Measurements from ENCODE around the gene TOR1AIP1.
"Not testable (repeated sequence)": the region's sequence is repeated elsewhere in the genome, so short reads cannot be mapped to it uniquely, and the experiment has no call there.

Gene TOR1AIP1, protein sequence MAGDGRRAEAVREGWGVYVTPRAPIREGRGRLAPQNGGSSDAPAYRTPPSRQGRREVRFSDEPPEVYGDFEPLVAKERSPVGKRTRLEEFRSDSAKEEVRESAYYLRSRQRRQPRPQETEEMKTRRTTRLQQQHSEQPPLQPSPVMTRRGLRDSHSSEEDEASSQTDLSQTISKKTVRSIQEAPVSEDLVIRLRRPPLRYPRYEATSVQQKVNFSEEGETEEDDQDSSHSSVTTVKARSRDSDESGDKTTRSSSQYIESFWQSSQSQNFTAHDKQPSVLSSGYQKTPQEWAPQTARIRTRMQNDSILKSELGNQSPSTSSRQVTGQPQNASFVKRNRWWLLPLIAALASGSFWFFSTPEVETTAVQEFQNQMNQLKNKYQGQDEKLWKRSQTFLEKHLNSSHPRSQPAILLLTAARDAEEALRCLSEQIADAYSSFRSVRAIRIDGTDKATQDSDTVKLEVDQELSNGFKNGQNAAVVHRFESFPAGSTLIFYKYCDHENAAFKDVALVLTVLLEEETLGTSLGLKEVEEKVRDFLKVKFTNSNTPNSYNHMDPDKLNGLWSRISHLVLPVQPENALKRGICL

DNA sequence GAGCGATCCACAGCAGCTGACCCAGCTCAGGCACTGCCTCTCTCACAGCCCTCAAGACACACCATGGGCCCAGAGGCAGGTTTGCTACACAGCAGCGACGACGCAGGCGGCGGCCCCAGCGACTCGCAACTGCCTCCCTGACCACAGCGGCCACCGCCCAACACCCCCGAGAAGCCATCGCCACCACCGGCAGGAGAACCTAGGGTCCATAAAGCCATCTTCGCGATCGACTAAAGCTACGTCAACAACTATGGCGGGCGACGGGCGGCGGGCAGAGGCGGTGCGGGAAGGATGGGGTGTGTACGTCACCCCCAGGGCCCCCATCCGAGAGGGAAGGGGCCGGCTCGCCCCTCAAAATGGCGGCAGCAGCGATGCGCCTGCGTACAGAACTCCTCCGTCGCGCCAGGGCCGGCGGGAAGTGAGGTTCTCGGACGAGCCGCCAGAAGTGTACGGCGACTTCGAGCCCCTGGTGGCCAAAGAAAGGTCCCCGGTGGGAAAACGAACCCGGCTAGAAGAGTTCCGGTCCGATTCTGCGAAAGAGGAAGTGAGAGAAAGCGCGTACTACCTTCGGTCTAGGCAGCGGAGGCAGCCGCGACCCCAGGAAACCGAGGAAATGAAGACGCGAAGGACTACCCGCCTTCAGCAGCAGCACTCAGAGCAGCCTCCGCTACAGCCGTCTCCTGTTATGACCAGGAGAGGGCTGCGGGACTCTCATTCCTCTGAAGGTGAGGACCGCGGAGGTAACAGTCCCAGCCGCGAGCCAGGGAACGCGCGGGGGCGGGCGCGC lies at the start of gene TOR1AIP1:
Gene TOR1AIP1, plus strand, starts transcription at position 33 of the 787 bp plus-strand sequence. Its CDS starts 218 bp downstream, at position 251.
- peak; percentile 93 for DNase-seq

DNA sequence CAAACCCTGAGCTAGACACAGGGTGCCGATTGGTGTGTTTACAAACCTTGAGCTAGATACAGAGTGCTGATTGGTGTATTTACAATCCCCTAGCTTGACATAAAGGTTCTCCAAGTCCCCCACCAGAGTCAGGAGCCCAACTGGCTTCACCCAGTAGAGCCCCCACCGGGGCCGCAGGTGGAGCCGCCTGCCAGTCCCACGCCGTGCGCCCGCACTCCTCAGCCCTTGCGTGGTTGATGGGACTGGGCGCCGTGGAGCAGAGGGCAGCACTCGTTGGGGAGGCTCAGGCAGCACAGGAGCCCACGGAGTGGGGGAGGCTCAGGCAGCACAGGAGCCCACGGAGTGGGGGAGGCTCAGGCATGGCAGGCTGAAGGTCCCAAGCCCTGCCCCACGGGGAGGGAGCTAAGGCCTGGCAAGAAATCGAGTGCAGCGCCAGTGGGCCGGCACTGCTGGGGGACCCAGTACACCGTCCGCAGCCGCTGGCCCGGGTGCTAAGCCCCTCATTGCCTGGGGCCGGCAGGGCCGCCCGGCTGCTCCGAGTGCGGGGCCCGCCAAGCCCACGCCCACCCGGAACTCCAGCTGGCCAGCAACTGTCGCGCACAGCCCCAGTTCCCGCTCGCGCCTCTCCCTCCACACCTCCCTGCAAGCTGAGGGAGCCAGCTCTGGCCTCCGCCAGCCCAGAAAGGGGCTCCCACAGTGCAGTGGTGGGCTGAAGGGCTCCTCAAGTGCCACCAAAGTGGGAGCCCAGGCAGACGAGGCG lies 45.2 kb upstream of the TOR1AIP1 start:
- DNase-seq: not testable (repeated sequence)

DNA sequence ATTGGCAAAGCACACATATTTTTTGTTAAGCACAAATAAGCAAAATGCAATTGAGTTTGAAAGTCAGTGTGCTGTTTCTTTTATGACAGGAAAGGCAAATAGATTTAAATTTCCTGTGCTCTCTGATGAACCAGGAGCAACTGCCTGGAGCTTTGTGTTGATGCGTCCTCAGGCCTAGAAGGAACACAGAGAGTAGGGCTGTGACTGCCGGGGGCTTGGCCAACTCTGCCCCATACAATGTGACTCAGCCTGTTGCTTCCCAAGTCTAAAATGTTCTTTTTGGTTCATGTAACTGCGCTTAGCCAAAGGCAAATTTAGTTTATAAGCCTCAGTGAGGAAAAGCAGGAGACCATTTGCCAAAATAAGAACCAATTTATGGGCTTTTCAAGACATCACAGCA lies 42.0 kb upstream of the TOR1AIP1 start:
- no peak for DNase-seq

DNA sequence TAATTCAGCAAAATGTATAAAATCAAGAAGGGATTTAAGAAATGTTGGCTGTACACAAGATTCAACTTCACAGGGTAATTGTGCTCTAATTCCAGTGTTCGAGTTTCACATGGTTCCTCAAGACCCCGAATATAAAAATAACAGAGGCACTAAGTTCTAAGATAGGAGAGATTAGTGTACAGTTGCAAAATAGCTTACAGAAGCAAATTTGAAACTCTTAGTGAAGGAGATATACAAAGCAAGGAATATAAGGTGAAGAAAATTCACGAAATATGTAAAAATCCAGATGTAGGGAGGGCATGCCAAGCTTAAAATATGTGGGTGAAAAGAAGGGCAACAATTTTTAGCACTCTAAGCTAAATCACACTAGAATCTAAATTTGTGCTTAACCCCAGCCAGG lies 33.9 kb upstream of the TOR1AIP1 start:
- no peak for DNase-seq

DNA sequence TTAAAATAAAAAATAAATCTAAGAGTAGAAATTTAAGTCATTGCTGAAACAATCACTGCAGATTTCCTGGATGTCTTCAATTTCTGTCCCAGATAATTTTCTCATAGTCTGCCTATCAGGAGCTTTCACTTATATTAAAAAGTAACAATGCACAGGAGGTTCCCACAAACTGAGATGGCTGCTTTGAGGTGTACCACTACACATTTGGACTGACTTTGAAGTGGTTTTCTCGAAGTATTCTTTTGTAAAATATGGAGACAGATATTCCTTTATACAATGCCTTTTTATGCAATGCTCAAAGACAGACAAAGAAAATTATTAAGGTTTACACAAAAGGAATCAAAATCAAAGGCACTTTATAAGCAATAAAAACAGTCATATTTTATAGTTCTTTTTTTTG lies 29.0 kb upstream of the TOR1AIP1 start:
- DNase-seq: no peak

DNA sequence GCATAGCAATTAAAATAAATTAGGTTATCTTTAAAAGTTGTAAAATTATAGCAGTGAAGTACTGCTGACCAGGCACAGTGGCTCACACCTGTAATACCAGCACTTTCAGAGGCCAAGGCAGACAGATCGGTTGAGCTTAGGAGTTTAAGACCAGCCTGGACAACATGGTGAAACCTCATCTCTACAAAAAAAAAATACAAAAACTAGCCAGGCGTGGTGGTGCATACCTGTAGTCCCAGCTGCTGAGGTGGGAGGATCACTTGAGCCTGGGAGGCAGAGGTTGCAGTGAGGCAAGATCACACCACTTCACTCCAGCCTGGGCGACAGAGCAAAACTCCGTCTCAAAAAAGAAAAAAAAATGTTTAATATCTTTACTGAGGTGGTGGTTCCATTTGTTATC lies 26.3 kb upstream of the TOR1AIP1 start:
- DNase-seq: not testable (repeated sequence)

DNA sequence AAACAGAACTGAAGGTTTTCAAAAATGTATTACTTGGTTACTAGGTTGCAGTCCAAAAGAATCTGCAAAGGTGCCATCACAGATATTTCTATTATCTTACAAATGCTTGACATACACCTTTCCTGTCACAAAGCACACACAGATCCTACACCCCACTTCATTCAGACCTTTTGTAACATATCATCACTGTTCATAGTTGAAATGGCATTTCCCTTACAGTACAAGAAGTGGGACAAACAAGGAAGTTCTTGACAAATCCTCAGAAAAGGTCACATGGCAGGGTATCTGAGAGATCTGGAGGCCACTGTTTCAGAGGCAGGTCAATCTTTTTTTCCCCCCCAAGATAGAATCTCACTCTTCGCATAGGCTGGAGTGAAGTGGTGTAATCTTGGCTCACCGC lies 25.8 kb upstream of the TOR1AIP1 start:
- no peak for DNase-seq

DNA sequence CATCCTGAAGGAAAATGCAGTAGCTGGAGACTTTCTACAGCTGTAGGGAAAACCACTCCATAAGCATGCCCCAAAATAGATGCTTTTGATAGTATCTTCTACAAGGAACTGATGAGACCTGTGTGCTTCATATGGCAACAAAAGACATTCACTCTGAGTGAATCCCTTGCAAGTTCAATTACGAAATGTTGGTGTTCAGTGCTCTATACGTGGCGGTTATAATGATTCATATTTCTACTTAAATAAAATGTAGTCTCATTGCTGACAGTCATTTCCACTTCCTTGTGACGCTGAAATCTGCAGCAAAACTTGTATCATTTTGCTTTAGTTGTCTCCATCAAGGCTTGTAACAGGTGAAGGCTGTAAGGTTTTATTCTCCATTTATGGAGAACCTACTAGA lies 25.1 kb upstream of the TOR1AIP1 start:
- DNase-seq: no peak

DNA sequence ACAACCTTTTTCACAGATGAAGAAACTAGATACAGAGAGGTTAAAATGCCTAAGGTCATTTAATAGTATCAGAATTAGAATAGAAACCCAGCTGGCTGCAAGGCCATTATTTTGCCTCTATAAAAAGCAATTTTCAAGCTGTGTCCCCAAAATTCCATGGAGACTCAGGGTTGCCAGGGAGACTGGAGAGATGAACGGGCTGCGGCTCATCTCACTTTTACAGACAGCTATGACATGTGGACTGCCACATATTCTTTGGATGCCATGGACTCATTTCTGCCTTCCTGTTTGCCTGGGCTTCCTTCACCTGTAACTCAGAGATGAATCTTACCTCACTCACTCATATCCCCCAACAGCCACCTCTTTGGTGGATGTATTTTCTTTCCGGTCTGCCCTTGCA lies 21.4 kb upstream of the TOR1AIP1 start:
- no peak for DNase-seq

DNA sequence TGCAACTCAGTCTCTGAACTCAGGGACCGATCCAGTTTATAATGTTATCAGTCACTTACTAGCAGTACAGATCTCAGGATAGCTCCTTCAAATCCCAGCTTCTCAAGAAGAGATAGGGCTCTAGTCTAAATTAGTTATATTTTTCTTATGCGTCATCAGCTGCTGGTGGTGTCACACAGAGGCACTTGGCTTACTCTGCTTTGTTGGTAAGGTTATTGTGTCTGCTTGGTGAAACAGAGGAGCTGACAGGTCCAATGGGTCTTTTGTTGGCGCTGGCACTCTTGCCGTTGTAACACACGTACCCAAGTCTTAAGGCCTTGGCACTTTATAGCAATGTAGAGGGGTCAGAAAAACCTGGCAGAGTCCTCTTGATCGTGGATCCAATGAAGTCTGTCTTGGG lies 16.7 kb upstream of the TOR1AIP1 start:
- DNase-seq: no peak

DNA sequence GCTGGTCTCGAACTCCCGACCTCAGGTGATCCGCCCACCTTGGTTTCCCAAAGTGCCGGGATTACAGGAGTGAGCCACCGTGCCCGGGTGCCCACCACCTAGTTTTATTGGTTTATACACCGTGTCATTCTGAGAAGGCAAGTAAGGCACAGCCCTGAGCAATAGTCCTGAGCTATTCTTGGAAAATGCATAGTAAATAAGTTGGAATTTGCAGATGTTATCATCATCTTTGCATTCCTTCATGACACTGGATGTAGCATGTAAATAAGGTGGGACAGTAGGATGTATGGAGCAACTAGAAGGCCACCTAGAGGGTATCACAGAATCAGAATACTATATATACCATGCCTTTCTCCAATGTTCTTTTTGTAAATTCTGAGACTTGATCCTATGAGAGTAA lies 15.5 kb upstream of the TOR1AIP1 start:
- DNase-seq: no peak

DNA sequence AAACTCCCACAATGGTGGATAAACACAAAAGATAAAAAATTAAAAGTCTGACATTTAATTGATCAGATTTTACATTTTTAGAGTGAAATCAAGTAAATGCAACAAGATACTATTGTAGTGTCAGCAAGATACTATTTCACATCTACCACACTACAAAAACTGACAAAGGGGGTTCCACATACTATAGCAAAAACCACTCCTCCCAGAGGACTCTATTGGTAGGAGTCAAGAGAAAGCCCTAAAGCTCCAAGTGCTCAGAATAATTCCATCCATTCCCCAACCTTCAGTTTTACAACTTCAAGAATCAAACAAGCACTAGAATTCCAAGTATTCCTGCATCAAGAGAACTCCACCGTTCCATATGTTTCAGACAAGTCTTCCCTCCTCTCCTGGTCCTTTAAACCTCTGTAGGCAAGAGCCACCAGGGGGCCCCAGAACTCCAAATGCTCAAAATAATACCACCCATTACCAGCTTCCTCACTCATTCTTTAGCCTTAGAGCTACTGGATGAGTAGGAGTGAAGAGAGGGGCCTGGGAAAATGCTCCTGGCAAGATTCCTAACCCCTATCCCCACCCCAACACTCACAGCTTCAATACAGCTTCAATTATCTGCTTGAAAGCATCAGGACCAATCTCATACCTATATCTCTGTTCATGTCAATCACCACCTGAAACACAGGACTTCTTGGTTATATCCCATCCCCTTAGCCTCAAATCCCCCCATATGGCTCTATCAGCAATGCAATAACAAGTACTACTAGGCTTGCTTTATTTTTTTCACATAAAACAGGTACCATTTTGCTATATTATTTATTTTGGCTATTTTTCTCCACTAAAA lies 14.4 kb upstream of the TOR1AIP1 start:
- DNase-seq: peak; percentile 31

DNA sequence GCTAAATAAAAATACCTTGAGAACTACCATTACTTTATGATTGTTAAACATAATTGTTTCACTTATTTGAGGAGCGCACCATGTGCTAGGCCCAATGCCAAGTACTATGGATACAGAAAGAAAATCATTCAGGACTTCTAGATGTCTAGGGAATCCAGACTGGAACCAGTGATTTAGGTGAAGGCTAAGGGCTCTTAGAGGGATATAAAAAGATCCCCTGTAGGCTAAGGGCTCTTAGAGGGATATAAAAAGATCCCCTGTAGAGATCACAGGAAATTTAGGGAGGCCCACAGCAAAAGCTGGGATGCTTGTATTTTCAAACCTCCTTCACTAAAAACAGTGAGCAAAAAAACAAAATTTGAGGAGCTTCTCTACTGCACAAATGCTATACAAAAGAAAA lies 11.2 kb upstream of the TOR1AIP1 start:
- no peak for DNase-seq

DNA sequence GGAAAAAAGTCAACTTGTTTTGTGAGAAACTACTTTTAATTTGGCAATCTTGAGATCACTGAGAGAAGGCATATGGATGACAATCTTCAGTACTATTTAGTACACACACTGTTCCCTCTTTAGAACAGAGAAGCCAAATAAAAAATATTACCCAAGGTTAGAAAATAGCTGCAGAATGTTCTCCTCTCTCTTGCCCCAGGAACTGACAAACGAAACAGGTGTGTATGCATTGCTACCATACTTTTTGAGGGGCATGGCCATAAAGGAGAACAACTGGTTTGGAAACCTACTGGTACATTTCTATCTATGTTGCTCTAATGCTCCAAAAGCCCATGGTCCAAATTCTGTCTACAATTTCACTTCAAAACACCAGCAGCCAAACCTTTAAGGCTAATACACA lies 10.1 kb upstream of the TOR1AIP1 start:
- DNase-seq: no peak

DNA sequence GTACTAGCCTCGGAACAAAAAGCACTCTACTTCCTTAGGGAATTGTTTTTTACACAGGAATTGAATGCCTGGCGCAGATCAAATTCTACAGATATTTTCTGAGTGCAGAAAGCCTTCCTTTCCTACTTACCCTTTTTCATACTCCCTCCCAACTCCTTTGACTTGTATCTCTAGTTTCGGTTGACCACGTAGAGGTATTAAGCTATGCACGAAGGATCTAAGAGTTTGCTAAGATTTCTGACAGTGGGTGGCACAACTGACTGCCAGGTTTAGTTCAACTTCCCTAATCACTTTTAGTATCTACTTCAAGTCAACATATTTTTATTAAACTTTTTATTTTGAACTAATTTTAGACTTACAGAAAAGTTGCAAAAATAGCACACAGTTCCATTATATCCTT lies 9.5 kb upstream of the TOR1AIP1 start:
- no peak for DNase-seq

DNA sequence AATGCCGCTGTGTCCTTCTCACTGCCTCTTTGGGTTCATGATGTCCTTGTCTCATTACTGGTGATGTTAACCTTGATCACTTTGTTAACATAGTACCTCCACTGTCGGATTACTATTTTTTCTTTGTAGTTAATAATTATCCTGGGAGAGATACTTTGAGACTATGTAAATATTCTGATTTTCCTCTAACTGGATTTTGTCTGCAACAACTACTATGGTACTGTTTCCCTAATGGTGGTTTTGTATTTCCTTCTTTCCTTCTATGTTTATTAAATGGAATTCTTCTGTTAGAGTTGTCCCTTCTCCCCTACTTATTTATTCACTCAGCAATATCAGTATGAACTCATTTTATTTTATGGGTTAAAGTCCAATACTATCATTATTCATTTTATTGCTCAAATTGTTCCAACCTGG lies 8.6 kb upstream of the TOR1AIP1 start:
- DNase-seq: no peak

DNA sequence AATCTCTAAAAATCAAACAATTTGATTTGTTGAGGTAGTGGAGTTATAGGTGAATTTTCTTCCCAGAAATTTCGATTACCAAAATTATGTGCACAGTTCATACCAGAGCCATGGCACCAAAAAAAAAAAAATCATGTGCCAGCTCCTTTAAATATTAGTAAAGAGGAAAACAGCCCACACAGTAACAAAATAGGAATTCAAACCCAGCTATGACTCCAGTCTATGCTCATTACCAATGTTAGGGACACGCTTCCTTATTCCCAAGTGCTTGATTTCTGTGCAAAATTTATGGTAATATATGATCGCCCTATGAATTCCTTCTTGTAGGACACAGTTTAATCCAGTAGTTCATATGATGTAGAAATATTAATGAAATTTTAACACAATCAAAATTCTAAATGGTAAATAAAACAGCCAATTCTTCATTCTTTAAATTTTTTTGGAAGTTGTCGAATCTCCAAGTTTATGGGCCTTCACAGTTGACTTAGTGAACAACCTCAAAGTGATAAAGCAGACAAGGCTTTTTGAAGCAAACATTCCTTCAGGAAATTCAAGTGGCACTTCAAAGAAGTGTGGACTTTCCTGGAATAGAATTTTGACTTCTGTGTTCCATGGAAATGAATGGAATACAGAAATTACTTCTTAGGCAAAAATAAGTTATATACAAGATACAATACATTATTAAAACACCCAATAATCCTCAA lies 6.3 kb upstream of the TOR1AIP1 start:
- no peak for DNase-seq

DNA sequence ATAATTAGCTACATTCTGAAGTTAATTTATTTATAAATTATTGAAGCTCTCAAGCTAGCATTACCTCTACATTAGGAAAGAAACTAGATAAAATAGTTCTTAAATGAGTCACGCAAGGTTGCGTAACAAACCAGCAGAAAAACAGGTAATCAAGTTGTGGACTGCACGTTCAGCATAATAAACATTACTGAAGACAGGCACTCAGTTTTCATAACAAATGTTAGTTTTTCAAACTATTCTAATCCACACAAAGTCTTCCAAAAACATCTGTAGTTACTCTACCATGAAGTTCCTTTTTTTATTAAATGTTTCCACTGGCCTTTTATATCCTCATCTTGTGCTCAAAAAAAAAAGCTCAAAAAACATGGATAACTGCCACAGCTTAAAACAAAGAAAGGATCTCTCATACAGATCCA lies 5.8 kb upstream of the TOR1AIP1 start:
- DNase-seq: no peak

DNA sequence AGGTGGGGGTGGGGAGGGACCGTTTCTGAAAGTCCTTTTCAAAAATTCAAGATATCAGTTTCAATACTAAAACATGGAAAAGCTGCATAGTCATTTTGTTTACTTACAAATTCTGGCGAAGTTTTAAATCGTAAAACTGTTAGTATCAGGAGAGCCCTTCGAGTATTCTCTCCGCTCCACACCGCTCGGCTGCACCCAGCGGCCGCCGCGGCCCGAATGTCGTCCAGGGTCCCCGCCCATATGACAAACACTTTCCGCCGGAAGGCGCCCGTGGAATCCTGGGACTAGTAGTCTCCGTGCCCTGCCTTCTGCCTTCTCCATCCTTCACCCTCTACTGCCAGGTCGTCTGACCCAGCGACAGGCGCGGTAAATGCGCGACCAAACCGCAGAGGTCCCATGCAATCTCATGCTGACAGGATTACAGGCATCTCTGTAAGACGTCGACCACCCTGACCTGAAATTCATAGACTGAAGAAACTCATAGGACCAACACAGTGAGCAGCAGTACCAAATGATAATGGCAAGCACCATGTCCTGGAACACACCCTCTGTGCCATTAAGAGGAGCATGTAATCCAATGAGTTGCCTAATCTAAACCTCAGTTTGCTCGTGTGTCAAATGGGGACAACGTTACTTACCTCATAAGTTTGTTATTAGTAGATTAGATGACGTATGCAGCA lies 4.4 kb upstream of the TOR1AIP1 start, which contains the start of gene TOR1AIP2:
Gene TOR1AIP2, minus strand, starts transcription at position 218 of the 680 bp plus-strand sequence. CDS start 25,138 bp downstream, outside the sequence.
- peak; percentile 82 for DNase-seq

DNA sequence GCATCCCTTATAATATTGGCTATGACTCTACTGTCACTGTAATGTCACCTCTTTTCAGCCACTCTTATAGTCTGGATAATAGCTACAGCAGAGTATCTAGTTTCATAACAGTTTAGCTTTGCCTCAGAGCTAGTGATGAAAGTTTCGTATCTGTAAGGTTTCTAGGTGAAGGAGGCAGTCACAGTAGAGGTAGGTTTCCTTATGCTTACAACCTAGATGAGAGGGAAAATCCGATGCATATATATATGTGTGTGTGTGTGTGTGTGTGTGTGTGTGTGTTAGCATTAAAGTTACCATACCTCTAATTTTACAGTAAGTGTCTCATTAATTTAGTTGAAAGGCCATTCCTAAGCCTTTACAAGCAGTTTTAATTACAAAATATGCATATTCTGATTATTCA lies 2.3 kb upstream of the TOR1AIP1 start:
- DNase-seq: no peak

Data from stimulated activated CD4-positive, alpha-beta T cell treated with anti-CD3 and anti-CD28 coated beads, Interleukin-12 subunit alpha, Interleukin-12 subunit beta, amount 100 ng/mL, for 4 hours (primary cell).